NCI-H1436 treated with DMSO at 0.1 percent for 48 hours (cell line): ENCODE results near the gene NLRP1.

Source experiments
- DNase-seq: peaks from one replicate; lab custom pipeline; 2025; lab: John Stamatoyannopoulos, UW

The NLRP1 gene

DNA sequence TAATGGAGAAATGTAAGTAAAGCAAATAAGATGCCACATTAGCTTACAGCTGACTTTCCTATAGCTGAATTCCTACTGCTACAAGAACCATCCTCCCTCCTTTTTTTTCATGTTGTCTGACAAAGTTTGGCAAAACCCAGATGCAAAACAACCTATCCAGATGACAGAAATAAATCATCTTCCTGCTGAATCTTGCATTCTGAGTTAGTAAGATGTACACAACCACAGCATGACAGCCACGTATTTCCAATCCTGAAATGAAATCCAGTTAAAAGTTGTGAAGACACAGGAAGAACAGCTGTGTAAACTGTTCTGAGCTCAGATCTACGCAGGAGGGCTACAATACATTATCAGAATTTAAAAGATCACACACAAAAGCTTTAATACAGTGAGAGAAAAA, 110.4 kb downstream of the NLRP1 start:
- DNase-seq: no peak

DNA sequence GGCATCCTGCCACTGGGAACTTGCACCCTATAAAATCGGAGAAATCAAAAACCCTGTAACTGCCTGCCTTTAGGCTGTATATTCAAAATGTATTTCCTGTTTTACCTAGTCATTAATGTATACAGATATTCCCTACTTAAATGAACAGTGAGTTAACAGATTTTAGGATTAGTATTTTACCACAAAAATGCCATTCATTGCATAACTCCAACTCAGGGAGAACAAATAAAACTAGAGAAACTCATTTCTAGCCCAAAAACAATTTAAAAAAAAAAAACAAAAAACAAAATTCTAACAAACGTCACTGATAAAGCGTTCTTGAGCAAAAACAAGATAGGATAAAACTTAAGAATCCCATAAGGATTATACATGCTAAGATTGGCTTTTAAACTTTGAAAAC, 111.8 kb downstream of the NLRP1 start:
- DNase-seq: no peak

DNA sequence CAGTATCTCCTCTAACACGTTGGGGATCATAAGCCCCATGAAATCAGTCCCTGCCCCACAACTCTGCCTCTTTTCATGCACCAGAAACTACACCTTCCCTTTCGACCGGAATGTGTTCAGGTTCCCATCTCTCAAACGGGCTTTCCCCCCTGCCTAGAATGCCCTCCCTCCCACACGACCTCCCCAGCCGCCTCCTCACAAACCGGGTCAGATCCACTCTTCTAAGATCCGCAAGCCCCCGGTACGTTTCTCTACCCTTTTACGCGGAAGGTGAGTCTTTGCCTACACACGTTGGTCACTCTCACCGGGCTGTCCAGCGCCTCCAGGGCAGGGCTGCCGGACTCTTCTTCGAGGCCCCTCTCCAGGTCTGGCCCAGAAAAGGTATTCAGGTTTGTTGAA, 116.2 kb downstream of the NLRP1 start:
- DNase-seq: no peak

DNA sequence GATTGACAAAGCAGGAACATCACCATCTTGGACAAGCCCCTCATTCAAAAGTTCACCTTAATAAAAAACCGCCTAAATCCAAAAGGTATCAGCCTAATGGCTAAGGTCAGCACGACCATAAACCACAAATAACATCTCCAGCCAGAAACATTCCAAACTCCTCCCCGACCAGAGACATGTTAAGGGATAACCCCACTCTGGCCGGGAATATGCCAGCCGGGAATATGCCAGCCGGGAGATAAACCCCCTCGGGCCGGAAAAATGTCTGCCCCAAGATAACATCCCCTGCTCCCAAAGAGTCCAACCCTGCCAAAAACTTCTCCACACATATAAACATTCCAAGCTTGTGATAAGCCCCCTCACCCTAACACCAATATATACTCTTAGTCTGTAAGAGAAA, 116.9 kb downstream of the NLRP1 start:
- DNase-seq: no peak

DNA sequence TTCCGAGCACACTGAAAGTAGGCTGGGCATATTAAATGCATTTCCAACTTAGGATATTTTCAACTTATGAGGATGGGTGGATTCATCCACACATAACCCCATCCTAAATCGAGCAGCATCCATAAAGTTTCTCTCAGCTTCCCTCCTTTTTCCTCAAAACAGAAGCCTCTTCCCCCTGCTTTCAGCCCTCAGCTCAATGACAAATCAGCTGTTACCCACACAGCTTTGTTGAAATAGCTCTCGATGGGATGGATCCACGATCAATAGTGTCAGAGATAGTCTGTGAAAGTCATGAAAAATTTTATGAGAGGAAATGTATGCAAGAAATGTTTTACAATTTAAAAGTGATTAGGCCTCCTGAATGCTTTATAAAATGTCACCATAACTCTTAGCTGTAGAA, 118.0 kb downstream of the NLRP1 start:
- DNase-seq: no peak

DNA sequence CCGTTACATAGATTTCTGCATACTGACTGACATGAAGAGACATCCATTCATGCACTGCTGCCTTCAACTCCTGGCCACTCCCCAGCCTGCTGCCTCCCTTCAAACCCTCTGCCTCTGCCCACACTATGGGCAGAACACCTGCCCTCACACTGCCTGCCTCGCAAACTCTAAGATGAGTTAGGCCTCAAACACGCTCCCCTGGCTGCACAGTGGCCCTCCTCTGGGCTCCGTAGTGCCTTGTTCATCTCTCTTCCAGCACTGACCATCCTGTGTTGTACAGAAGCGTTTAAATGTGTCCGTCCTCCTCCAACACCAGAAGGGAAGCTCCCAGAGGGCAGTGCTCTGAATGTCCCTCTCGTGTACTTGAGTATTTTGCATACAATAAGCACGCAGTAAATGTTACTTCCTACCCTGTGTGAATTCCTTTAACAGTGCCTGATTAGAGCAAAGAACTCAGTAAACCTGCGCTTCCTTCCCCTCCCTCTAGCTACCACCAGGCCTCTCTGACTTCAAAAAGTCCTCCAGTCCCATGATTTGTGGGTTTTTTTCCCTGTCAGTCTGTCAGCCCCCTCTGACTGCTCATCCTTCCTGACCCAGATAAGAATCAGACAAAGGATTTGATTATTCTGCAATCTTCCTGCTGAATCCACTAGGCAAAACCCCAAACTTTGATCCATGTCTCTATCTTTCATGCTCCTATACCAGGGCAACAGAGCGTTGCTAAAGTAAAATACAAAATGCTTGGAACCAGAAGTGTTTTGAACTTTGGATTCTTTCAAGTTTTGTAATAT, 119.4 kb downstream of the NLRP1 start:
- DNase-seq: no peak
